Mucosa of descending colon (tissue), 3 donors: ENCODE measurements around the gene GABBR2. TPM values are rescaled to one million over a fixed set of nuclear protein-coding genes. Genes with fewer than 3 reads are reported as not detected.

ENCODE experiments used
- ATAC-seq: fragments of 200-7000 bp; cut with Tn5 transposase; one replicate; pipeline ENCODE4 v1.9.1; 2020; ENCODE audit warnings: mild to moderate bottlenecking, moderate library complexity
- DNase-seq, 3 donors: peaks; one replicate each; pipeline ENCODE4 v3.0.0-alpha.2; 2020
- H3K36me3 ChIP-seq: fragments of 200-600 bp; one replicate; pipeline ENCODE4 v1.8.0; 2021; ENCODE audit warnings: low read depth, mild to moderate bottlenecking
- H3K4me1 ChIP-seq: fragments of 200-600 bp; one replicate; pipeline ENCODE4 v1.8.0; 2021; ENCODE audit warnings: low read depth, mild to moderate bottlenecking
- H3K4me3 ChIP-seq: fragments of 200-600 bp; one replicate; pipeline ENCODE4 v1.8.0; 2021; ENCODE audit warnings: mild to moderate bottlenecking
- H3K9me3 ChIP-seq: fragments of 200-600 bp; one replicate; pipeline ENCODE4 v1.8.0; 2021; ENCODE audit warnings: mild to moderate bottlenecking
- intact Hi-C, 2 donors: fragments of 100-400 bp; cut with DNase I in 1 of 2; cut with micrococcal nuclease in 1 of 2; formaldehyde crosslinking; loops; one replicate each; pipeline versions ENCODE4 v1.11.0 to v1.11.1; 2022; cut with DNase I, micrococcal nuclease
- total RNA-seq, 3 donors: library from RNA; stranded (reverse); fragmentation: NEBNext Ultra II Directional in 2 of 3; extraction: Animal tissue kit (Norgen Biotek cat#: 25700) in 2 of 3; gene quantifications; one replicate each; pipeline versions ENCODE4 v1.2.1 to v1.2.4, GENCODE V29; 2021 to 2023
- TF ChIP-seq, protein P1 (sequence below): fragments of 200-600 bp; IDR thresholded peaks from one replicate; pipeline ENCODE4 v1.8.0; 2022; ENCODE audit warnings: antibody characterized with exemption, mild to moderate bottlenecking
- donor health status: DM: no; HTN: no; CAD: no; lungs with moderate emphysema.
- donor health status: DM: no; HTN: no; CAD: no.
- donor health status: DM: no; HTN: yes; CAD: no.

Gene GABBR2
- total RNA-seq, 3 donors from 2014 or later = 0.35 TPM; not detected in 2

DNA sequence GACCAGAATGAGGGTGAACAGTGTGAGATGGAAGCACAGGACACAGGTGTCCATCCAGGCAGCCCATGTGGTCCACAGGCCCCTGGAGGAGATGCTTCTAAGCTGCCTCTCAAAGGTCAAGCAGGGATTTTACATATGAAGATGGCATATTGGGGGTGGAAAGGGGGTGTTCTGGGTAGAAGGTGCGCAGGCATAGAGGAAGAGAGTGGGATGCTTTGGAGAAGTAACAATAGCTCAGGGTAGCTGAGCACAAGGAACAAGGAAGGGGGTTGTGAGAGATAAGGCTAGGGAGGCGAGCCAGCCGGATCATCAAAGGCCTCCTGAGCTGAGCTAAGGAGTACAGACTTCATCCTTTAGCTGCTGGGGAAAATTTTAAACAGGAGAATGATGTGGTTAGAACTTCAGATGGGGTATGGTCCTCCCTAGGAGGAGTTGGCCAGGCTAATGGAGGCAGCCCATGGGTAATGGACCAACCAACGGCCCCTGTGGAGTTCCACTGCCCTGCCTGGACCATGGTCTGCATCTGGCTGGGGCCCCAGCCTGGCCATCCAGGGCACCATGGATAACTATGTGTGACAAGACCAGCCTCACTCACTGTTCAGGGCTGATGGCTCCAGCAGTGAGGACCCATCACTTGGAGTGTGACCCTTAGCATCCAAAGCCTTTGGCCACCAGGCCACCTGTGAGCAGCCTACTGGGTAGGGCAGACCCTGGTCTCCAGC is 366.5 kb downstream of the GABBR2 start:
- Histone ChIP-seq H3K36me3 (no peaks in the 10 kb centered on the region), H3K4me3 (no peak overlapping the region), H3K4me1 (no peaks in the 10 kb centered on the region), H3K9me3 (no peaks in the 10 kb centered on the region)
- intact Hi-C loops = no loop called here
- DNase-seq (no peak), ATAC-seq (no peak)
- TF ChIP-seq, protein P1, sequence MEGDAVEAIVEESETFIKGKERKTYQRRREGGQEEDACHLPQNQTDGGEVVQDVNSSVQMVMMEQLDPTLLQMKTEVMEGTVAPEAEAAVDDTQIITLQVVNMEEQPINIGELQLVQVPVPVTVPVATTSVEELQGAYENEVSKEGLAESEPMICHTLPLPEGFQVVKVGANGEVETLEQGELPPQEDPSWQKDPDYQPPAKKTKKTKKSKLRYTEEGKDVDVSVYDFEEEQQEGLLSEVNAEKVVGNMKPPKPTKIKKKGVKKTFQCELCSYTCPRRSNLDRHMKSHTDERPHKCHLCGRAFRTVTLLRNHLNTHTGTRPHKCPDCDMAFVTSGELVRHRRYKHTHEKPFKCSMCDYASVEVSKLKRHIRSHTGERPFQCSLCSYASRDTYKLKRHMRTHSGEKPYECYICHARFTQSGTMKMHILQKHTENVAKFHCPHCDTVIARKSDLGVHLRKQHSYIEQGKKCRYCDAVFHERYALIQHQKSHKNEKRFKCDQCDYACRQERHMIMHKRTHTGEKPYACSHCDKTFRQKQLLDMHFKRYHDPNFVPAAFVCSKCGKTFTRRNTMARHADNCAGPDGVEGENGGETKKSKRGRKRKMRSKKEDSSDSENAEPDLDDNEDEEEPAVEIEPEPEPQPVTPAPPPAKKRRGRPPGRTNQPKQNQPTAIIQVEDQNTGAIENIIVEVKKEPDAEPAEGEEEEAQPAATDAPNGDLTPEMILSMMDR = no peak

DNA sequence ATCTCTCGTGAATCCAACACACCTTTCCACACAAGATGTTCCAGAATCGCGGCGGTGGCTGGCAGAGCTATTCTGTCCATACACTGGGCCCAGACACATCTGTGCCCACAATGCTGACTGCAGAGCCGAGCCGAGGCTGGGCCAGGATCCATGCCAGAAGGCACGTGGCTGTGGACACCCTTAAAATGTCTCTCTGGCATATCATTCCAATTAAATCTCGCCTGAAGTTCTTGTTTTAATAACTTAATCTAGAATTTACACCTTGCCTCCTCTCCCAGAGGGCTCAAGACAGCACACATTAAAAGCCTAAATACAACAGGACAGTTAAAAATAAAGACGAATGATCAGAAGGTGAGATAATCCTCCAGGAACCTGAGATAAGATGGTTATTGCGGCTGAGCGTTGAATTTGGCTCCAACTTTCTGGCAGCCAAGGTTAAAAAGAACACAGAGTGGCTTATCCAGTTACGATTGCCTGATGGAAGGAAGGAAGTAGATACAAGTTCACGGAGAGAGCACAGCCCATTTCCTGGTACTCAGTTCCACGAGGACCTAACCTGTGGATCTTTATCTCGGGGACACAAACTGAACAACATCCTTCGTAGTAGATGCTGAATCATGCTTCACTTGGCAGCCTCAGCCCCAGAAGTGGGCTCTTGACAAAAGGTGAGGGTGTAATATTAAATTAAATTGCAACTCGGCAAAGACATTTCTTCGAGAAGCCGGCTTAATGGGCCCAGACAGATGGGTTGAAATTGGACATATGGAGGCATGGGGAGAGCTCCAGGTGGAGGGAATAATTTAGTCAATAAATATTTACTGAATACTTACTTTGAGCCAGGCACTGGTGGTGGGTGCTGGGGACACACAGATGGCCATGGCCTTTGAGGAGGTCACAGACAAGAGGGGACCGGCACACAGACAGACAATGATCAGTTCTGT is 367.3 kb downstream of the GABBR2 start:
- TF ChIP-seq, protein P1 = no peak
- H3K9me3 ChIP-seq = no peaks in the 10 kb centered on the region
- intact Hi-C loops = no loop called here
- no peak overlapping the region for H3K4me3 ChIP-seq
- DNase-seq = no peak
- no peaks in the 10 kb centered on the region for H3K4me1 ChIP-seq
- ATAC-seq = no peak
- no peaks in the 10 kb centered on the region for H3K36me3 ChIP-seq

DNA sequence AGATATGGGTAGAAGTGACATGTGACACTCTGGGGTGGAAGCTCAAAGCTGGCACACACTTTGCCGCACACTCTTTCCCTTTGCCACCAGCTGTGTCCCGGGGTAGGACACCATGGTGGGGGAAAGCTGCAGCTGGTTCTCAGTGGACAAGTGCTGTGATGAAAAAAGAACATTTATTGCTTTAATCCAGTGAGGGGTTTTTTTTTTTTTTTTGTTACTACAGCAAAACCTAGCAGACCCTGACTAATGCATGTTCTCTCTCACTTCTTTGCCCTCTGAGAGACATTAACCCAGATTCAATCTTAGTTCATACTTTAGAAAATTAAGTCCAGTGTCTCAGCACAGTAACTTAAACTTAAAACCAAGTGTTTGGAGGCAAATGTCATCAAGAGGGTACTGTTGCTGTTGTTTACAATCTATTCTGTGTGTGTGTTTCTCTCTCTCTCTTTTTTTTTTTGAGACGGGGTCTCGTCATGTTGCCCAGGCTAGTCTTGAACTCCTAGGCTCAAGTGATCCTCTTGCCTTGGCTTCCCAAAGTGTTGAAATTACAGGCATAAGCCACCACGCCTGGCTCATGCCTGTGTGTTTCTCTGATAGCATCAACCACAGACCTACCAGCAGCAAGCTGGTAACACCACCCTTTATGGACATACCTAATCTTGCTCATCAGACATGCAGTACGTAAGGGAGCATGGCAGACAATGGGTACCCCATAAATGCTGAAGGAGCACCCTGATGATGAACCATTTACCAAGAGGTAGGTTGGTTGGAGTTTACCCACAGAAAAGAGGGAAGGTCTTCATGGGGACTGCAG is 368.5 kb downstream of the GABBR2 start:
- TF ChIP-seq, protein P1 = no peak
- intact Hi-C loops = no loop called here
- Histone ChIP-seq H3K9me3 (no peaks in the 10 kb centered on the region), H3K4me3 (no peak overlapping the region), H3K36me3 (no peaks in the 10 kb centered on the region), H3K4me1 (no peaks in the 10 kb centered on the region)
- no peak for ATAC-seq
- no peak for DNase-seq

DNA sequence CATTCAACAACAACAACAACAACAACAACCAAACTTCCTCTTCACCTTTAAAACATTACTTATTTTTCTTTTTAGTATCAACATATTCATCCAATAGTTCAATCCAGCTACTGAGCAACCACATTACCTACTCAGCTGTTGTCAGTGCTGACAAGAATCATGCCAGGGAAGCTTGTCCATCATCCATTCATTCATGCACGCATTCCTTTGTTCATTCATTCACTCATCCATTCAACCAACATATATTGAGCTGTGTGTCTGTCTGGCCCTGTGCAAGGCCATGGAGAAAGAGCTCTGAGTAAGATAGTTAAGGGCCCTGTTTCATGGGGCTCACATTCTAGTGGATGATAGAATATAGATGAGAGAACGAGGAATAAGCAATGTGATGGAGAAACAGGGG is 373.1 kb downstream of the GABBR2 start:
- no peaks in the 10 kb centered on the region for H3K9me3 ChIP-seq
- TF ChIP-seq, protein P1 = no peak
- DNase-seq (no peak), ATAC-seq (no peak)
- H3K4me1 ChIP-seq = no peaks in the 10 kb centered on the region
- H3K4me3 ChIP-seq = no peak overlapping the region
- intact Hi-C loops = no loop called here
- H3K36me3 ChIP-seq = no peaks in the 10 kb centered on the region

DNA sequence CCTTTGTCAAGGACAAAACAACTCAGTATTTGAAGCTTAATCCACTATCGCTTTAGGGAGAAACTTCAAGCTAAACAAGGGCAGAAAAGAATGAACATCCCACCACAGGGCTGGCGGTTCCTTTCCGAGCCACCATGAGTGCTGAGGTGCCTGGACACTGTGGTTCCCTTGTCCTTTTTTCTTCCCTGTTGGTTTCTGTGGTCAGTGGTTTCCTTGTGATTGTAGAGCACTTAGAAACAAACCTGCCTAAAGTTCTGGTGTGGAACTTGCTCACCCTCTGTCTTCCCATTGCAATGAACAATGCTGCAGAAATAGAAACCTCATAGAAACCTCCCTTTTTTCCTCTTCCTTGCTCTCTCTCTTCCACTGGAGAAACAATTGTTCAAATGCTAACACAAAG is 373.9 kb downstream of the GABBR2 start:
- no peaks in the 10 kb centered on the region for H3K36me3 ChIP-seq
- TF ChIP-seq, protein P1 = no peak
- H3K9me3 ChIP-seq = no peaks in the 10 kb centered on the region
- ATAC-seq (no peak), DNase-seq (no peak)
- no peak overlapping the region for H3K4me3 ChIP-seq
- intact Hi-C loops = no loop called here
- H3K4me1 ChIP-seq = no peaks in the 10 kb centered on the region
